Common myeloid progenitor, CD34-positive (primary cell): ENCODE data around the gene AGPAT2.

Experiments used
- CTCF ChIA-PET: fragments of 350-600 bp; sonication (Branson Sonifier 250); formaldehyde crosslinking; loops from one replicate; lab custom pipeline; 2021; ENCODE audit warnings: antibody characterized with exemption; lab: Charles Lee
- POLR2A ChIA-PET: fragments of 350-600 bp; sonication (Branson Sonifier 250); formaldehyde crosslinking; loops from one replicate; lab custom pipeline; 2021; ENCODE audit warnings: antibody characterized with exemption; lab: Charles Lee
- DNase-seq, 3 donors: peaks; one replicate each; pipeline versions ENCODE4 v3.0.0 to v3.0.0-alpha.2; 2013
- H3K27ac ChIP-seq, 2 experiments: 1 replicate in 1 of 2; 2 replicates in 1 of 2; pipeline ENCODE4 v1.7.0; 2013; ENCODE audit warnings: inconsistent platforms in 2 of 2, low read length in 2 of 2, mild to moderate bottlenecking in 2 of 2, low read depth in 1 of 2, moderate library complexity in 1 of 2; ENCODE audit not compliant: severe bottlenecking in 2 of 2, insufficient read depth in 1 of 2, poor library complexity in 1 of 2
- H3K27me3 ChIP-seq, 5 experiments: replicated peaks in 2 of 5; 1 replicate in 3 of 5; 2 replicates in 2 of 5; pipeline versions ENCODE4 v1.6.1 to v1.7.0; 2013; ENCODE audit warnings: low read length in 4 of 5, mild to moderate bottlenecking in 2 of 5, moderate library complexity in 2 of 5, inconsistent platforms in 1 of 5; ENCODE audit not compliant: insufficient read depth in 5 of 5, control insufficient read depth in 4 of 5
- H3K36me3 ChIP-seq, 4 experiments: 1 replicate in 2 of 4; 2 replicates in 2 of 4; pipeline versions ENCODE4 v1.6.1 to v1.7.0; 2013; ENCODE audit warnings: low read length in 3 of 4, control low read depth in 1 of 4, mild to moderate bottlenecking in 1 of 4; ENCODE audit not compliant: control insufficient read depth in 4 of 4, insufficient read depth in 4 of 4
- H3K4me1 ChIP-seq, 4 experiments: 1 replicate in 3 of 4; 2 replicates in 1 of 4; pipeline versions ENCODE4 v1.6.1 to v1.7.1; 2013; ENCODE audit warnings: low read length in 3 of 4, mild to moderate bottlenecking in 3 of 4, control low read depth in 1 of 4, inconsistent platforms in 1 of 4, moderate library complexity in 1 of 4; ENCODE audit not compliant: control insufficient read depth in 4 of 4, insufficient read depth in 4 of 4; ENCODE audit errors: control extremely low read depth in 1 of 4
- H3K4me3 ChIP-seq, 7 experiments: 1 replicate in 4 of 7; 2 replicates in 3 of 7; pipeline versions ENCODE4 v1.5.1 to v1.7.0; 2013; ENCODE audit warnings: mild to moderate bottlenecking in 7 of 7, low read length in 6 of 7, moderate library complexity in 6 of 7, inconsistent platforms in 2 of 7, low read depth in 2 of 7, control low read depth in 1 of 7; ENCODE audit not compliant: insufficient read depth in 4 of 7, control insufficient read depth in 1 of 7; ENCODE audit errors: extremely low read depth in 1 of 7
- H3K9me3 ChIP-seq, 5 experiments: 1 replicate in 4 of 5; 2 replicates in 1 of 5; pipeline versions ENCODE4 v1.6.1 to v1.7.1; 2013; ENCODE audit warnings: low read length in 4 of 5, mild to moderate bottlenecking in 2 of 5, inconsistent platforms in 1 of 5, low read depth in 1 of 5, moderate library complexity in 1 of 5; ENCODE audit not compliant: control insufficient read depth in 4 of 5, insufficient read depth in 2 of 5; ENCODE audit errors: control extremely low read depth in 1 of 5
- WGBS: methylation state at CpG from one replicate; pipeline ENCODE4 v1.1.5; 2013; ENCODE audit not compliant: insufficient coverage; 5-methylcytosine and 5-hydroxymethylcytosine counted together

AGPAT2 gene

DNA sequence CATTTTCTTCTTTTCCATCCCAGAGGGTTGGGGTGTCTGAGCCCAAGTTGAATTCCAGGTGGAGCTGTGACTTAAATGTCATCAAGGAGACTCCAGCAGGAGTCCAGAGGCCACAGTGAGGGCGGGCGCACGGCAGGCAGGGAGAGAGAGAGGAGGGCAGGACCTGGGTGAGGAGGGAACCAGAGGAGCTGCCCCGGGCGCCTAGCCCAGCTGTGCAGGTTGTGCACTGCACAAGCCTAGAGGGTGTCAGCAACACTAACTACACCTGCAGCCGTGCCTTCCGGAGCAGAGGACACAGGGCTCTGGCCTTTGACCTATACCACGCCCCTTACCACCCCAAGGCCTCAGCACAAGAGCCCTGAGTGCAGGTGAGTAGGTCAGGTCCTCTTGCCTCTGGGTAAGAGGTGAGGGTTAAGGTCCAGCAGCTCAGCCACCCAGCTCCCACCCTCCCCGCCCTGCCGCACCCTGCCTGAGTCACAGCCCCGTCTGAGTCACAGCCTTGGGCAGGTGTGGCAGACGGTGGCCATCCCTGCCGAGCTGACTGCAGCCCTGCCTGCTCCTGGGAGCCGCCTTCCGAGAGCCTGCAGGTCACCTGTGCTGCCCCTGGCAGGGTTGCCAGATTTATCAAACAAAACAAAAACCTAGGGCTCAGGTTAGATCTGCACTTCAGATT, 6.4 kb upstream of the AGPAT2 start:
- whole genome bisulfite sequencing, result 91% methylated on average over 13 of the region's 15 CpGs
- ChIA-PET POLR2A (interaction anchor here (0.7 to 1.0 kb wide), 3 partner anchors 27 to 36 kb away, joined by 3 to 5 read pairs (median 3); no protein-coding TSS in a partner anchor), CTCF (interaction anchor here (0.6 to 3.0 kb wide), 12 partner anchors 8 to 209 kb away, joined by 3 to 19 read pairs (median 5); partner anchors contain the start of gene EGFL7)
- no peaks in the 10 kb centered on the region for H3K27me3 ChIP-seq
- peak in 1 of 3 donors; percentile 23 for DNase-seq
- H3K27ac ChIP-seq, result no peak overlapping the region
- no peaks in the 10 kb centered on the region for H3K9me3 ChIP-seq
- H3K4me1 ChIP-seq, result peaks cover 0 to 38% (median 23%) of the 10 kb centered on the region in 4 experiments
- no peaks in the 10 kb centered on the region for H3K36me3 ChIP-seq
- no peak overlapping the region for H3K4me3 ChIP-seq

DNA sequence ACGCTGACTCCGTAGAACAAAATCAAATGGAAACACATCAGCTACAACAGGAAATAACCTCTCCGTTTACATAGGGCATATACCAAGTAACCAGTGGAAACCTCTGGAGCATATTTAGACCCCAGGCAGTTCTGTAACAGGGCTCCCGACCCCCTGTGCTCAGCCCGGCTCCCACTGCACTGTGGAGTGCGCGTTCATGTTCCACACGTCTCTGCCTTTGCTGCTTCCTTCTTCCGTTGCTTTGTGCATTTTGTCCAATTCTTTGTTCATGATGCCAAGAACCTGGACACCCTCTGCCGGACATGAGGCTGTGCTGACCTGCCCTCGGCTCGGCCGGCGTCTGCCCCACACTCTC, 5.9 kb upstream of the AGPAT2 start:
- Histone ChIP-seq H3K4me3 (no peak overlapping the region), H3K27me3 (no peaks in the 10 kb centered on the region), H3K4me1 (peaks cover 0 to 36% (median 23%) of the 10 kb centered on the region in 4 experiments), H3K27ac (no peak overlapping the region), H3K36me3 (no peaks in the 10 kb centered on the region), H3K9me3 (no peaks in the 10 kb centered on the region)
- DNase-seq, result no peak
- WGBS, result 98% methylated on average over 8 of the region's 14 CpGs
- ChIA-PET POLR2A (no interaction called here), CTCF (interaction anchor here (1.0 to 3.0 kb wide), 7 partner anchors 10 to 208 kb away, joined by 4 to 19 read pairs (median 5); no protein-coding TSS in a partner anchor)

DNA sequence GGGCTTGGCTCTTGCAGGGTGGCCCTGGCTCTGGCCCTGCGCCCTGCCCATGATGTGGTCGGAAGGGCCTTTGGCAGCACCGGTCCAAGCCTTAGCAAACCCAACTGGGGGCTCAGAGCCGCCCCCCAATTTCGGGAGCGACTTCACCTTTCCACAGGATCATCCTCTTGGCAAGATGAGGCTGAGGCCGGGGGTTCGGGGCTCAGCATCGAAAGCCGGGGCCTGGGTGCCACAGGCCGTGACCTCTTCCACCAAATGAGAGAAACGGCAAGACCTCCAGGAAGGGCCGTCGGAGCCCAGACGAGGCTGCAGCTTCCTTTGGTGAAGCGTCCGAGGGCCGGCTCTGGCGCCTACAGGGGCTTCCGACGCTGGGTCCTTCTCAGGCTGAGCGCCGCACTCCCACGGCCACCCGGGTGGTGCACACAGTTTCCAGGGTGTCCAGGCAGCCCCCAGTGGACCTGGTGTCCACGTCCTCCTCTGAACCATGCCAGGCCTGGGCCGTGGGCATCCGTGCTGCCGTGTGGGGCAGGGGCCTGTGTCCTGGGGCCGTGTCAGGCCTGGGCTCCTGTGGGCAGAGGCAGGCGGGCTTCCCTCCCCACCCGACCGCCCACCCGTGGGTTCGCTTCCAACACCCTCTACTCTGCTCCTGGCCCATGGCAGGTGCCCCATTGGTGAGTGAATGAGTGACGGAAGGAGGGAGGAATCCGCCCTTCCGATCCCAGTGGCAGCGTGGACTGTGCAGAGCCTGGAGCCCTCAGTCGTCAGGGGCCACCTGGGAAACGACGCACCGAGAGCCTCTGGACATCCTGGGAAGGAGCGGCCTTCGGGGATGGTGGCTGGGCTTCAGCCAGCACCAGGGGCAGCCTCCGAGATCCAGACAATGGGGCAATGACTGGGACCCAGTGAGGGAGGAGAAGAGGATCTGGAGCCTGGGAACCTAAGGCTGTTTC, 5.2 kb upstream of the AGPAT2 start:
- H3K4me1 ChIP-seq, result peaks cover 0 to 36% (median 23%) of the 10 kb centered on the region in 4 experiments
- no peaks in the 10 kb centered on the region for H3K36me3 ChIP-seq
- H3K27me3 ChIP-seq, result no peaks in the 10 kb centered on the region
- no peak overlapping the region for H3K4me3 ChIP-seq
- DNase-seq, result no peak
- ChIA-PET POLR2A (no interaction called here), CTCF (interaction anchor here (1.1 to 4.9 kb wide), 8 partner anchors 8 to 207 kb away, joined by 4 to 22 read pairs (median 6); no protein-coding TSS in a partner anchor)
- WGBS, result 97% methylated on average over 32 of the region's 46 CpGs
- H3K27ac ChIP-seq, result no peak overlapping the region
- no peaks in the 10 kb centered on the region for H3K9me3 ChIP-seq

DNA sequence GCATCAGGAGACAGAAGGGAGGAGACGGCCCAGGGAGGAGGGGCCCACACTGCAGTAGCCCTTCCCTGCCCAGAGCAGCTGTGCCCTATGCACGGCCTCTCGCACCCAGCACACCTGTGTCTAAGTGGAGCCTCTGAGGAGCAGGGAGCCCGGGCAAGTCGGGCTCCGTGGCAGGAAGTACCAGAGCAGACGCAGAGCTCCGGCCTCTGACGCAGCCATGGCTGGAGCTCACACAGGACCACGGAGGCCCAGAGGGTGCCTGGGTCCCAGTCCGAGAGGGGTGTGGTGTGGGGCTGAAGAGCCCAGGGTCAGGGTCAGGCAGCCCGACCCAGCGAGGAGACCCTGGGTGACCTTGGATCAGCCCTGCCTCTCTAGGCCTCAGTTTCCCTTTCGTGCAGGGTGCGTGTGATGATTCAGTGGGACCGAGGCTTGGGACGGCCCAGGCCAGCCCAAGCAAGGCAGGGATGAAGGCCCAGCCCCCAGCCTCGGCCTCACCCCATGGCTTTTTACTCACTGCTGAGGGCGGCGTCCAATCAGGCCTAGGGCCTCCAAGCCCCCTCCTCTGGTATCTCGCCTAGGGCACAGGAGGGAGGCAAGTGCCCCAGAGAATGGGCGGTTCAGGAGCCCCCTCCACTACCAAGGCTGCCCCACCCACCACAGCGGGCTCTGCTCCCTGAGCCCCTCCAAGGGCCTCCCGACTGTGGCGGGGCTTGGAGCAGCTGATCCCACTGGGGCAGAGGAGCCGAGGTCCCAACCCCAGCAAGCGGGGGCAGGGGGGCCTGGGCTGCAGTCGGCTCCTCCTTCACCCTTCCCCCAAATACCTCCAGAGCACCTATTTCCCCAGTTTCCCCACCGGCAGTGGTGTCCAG, 4.3 kb upstream of the AGPAT2 start:
- Histone ChIP-seq H3K4me1 (peaks cover 0 to 35% (median 20%) of the 10 kb centered on the region in 4 experiments), H3K27ac (no peak overlapping the region), H3K4me3 (no peak overlapping the region), H3K36me3 (no peaks in the 10 kb centered on the region), H3K9me3 (no peaks in the 10 kb centered on the region), H3K27me3 (no peaks in the 10 kb centered on the region)
- CTCF ChIA-PET, result interaction anchor here (0.9 to 4.9 kb wide), 8 partner anchors 9 to 228 kb away, joined by 3 to 22 read pairs (median 4); no protein-coding TSS in a partner anchor
- 97% methylated on average over 23 of the region's 29 CpGs for WGBS
- no peak for DNase-seq
- POLR2A ChIA-PET, result interaction anchor here (1.4 kb wide), 1 partner anchor 20 kb away, joined by 4 read pairs; no protein-coding TSS in a partner anchor

DNA sequence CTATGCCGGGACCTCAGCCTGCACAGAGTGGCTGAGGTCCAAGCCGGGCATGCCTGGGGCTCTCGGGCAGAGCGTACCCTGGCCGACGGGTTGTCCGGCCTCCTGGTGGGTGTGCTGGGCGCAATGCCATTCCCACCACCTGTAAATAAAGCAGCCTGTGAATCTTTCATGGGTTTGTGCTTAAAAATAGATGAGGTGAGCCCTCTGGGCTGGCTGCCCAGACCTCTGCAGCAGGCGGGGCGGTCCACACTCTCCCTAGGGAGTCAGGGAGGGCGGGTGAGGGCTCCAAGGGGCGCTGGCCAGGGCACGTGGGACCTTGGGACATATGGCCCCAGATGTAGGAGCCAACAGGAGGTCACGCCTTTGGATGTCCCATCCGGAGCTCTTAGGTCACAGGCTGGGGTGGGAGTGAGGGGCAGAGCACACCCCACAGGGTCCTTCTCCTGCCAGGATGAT, 3.6 kb upstream of the AGPAT2 start:
- CTCF ChIA-PET, result interaction anchor here (0.9 to 4.9 kb wide), 9 partner anchors 8 to 228 kb away, joined by 3 to 22 read pairs (median 5); no protein-coding TSS in a partner anchor

More for the DNA sequence above, 3.6 kb upstream of the AGPAT2 start:
- Histone ChIP-seq H3K4me1 (peaks cover 0 to 35% (median 23%) of the 10 kb centered on the region in 4 experiments), H3K36me3 (no peaks in the 10 kb centered on the region), H3K27ac (no peak overlapping the region), H3K9me3 (no peaks in the 10 kb centered on the region), H3K4me3 (no peak overlapping the region), H3K27me3 (no peaks in the 10 kb centered on the region)
- POLR2A ChIA-PET, result interaction anchor here (0.5 to 1.4 kb wide), 2 partner anchors 10 to 20 kb away, joined by 3 to 4 read pairs; no protein-coding TSS in a partner anchor
- DNase-seq, result no peak
- 91% methylated on average over 10 of the region's 15 CpGs for WGBS
